ENCODE results near the gene RTBDN.

RTBDN gene

GRCh38 chr19:12840091-12841079 is 6.0 kb upstream of the RTBDN start:
- TF ChIP-seq CTCF (conservative IDR thresholded peaks at IDR 0.05; ENCODE audit: low read length), result no peak
- DNase-seq (ENCODE audit: low read depth), result peak; percentile 46
- peak overlapping the region; percentile 34 for H3K4me3 ChIP-seq (ENCODE audit: low read length)

- no peak for TF ChIP-seq CTCF (conservative IDR thresholded peaks at IDR 0.05; ENCODE audit: low read length)
- H3K4me3 ChIP-seq (ENCODE audit: low read length), result no peak overlapping the region
- no peak for DNase-seq (ENCODE audit: low read depth)
Observed at GRCh38 chr19:12838886-12839756, 4.7 kb upstream of the RTBDN start.

- DNase-seq (ENCODE audit: low read depth), result no peak
- H3K4me3 ChIP-seq (ENCODE audit: low read length), result peak within 1 kb of the TSS; percentile 15; the same call in 1 of the 2 replicates
- no peak; the same call in 1 of the 2 replicates for TF ChIP-seq CTCF (conservative IDR thresholded peaks at IDR 0.05; ENCODE audit: low read length)
Observed at GRCh38 chr19:12838182-12838885, 4.0 kb upstream of the RTBDN start, which contains the start of gene MAST1. Gene MAST1, plus strand, starts transcription at chr19:12838515. Its CDS starts 58 bp downstream, at chr19:12838573.

GRCh38 chr19:12837225-12837624 is 2.8 kb upstream of the RTBDN start:
- no peak for TF ChIP-seq CTCF (conservative IDR thresholded peaks at IDR 0.05; ENCODE audit: low read length)
- no peak for DNase-seq (ENCODE audit: low read depth)
- no peak overlapping the region for H3K4me3 ChIP-seq (ENCODE audit: low read length)

- no peak overlapping the region for H3K4me3 ChIP-seq (ENCODE audit: low read length)
- no peak for TF ChIP-seq CTCF (conservative IDR thresholded peaks at IDR 0.05; ENCODE audit: low read length)
- DNase-seq (ENCODE audit: low read depth), result no peak
Observed at GRCh38 chr19:12836529-12836863, 2.1 kb upstream of the RTBDN start.

- no peak for TF ChIP-seq CTCF (conservative IDR thresholded peaks at IDR 0.05; ENCODE audit: low read length)
- no peak for DNase-seq (ENCODE audit: low read depth)
- no peak overlapping the region for H3K4me3 ChIP-seq (ENCODE audit: low read length)
Observed at GRCh38 chr19:12834976-12835757, 788 bp upstream of the RTBDN start.

Data from AG10803 (cell line).